ENCODE data around the gene DCDC2. TPM values are rescaled to one million over a fixed set of nuclear protein-coding genes. Genes with fewer than 3 reads are reported as not detected.

The DCDC2 gene
- total RNA-seq, 1 experiment from 2014 or later, result 0.08 TPM

DNA sequence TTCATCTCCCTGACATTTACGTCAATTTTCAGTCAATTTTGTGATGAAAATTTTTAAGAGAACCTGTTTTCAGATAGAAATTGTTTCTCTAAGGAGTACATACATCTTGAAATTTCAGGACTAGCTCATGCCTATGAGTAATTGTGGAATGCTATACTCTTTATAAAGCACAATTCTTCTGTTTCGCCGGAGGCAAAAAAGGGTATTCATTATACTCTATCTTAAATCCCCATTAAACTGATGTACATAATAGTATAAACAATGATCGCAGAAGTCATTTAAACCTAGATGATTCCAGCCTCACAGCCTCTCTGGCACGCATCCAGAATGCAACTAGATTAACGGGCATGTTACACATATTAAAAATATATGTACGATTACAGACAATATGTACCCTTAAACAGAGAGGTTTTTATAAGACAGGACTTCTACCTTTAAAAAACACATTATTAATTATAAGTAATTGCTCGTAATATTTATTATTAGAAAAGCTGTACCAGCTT, 169.2 kb downstream of the DCDC2 start:
- no peak for DNase-seq (ENCODE audit: low read depth in 1 of 2, low spot score in 2 of 2)
- Histone ChIP-seq H3K36me3 (no peaks in the 10 kb centered on the region), H3K27me3 (replicated peaks) (no peaks in the 10 kb centered on the region), H3K27ac (no peak overlapping the region), H3K9me3 (replicated peaks) (no peaks in the 10 kb centered on the region), H3K4me3 (no peak overlapping the region), H3K4me1 (replicated peaks) (no peaks in the 10 kb centered on the region)

GRCh38 chr6:24187965-24188577, 169.8 kb downstream of the DCDC2 start:
- Histone ChIP-seq H3K27ac (no peak overlapping the region), H3K36me3 (no peaks in the 10 kb centered on the region), H3K9me3 (replicated peaks) (no peaks in the 10 kb centered on the region), H3K4me1 (replicated peaks) (no peaks in the 10 kb centered on the region), H3K27me3 (replicated peaks) (no peaks in the 10 kb centered on the region), H3K4me3 (no peak overlapping the region)
- DNase-seq (ENCODE audit: low read depth in 1 of 2, low spot score in 2 of 2), result no peak

DNA sequence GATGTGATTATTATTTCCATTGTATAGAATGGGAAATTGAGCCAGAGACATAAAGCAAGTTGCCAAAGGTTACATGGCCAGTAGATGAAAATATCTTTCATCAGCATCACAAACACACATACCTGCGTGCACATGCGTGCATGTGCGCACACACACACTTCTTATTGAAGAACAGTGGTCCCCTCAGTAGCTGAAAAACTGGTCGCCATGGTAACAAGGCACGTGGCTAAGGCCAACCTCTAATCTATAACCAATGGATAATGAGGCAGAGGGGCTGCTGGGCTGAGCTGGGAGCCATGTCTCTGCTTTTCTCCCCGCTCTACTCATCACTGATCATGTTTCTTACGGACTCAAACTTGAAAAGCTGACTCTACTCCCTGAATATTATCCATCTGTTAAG, 171.5 kb downstream of the DCDC2 start:
- Histone ChIP-seq H3K27ac (no peak overlapping the region), H3K4me3 (no peak overlapping the region), H3K27me3 (replicated peaks) (no peaks in the 10 kb centered on the region), H3K4me1 (replicated peaks) (no peaks in the 10 kb centered on the region), H3K36me3 (no peaks in the 10 kb centered on the region), H3K9me3 (replicated peaks) (no peaks in the 10 kb centered on the region)
- no peak for DNase-seq (ENCODE audit: low read depth in 1 of 2, low spot score in 2 of 2)

DNA sequence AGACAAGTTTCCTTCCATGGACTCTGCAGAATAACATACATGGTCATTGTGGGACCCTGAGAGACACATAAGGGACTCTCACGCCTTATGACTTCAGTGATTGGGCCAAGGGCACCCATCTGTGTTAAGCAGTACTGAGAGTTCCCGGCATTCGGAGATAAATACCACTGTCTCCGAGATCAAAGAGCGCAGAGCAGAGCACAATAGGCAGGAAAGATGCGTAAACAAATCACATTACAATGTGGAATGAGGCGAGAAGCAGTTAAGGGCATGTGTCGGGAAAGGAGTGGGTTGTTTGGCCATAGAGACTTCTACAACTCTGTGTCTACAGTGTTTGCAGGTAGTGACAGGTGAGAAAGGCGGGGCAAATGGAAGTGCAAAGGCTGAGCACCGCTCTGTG, 174.3 kb downstream of the DCDC2 start:
- H3K27ac ChIP-seq, result no peak overlapping the region
- H3K36me3 ChIP-seq, result no peaks in the 10 kb centered on the region
- no peak for DNase-seq (ENCODE audit: low read depth in 1 of 2, low spot score in 2 of 2)
- no peaks in the 10 kb centered on the region for H3K4me1 ChIP-seq (replicated peaks)
- H3K27me3 ChIP-seq (replicated peaks), result no peaks in the 10 kb centered on the region
- H3K4me3 ChIP-seq, result no peak overlapping the region
- no peaks in the 10 kb centered on the region; the same call in 1 of the 2 replicates for H3K9me3 ChIP-seq (replicated peaks)

DNA sequence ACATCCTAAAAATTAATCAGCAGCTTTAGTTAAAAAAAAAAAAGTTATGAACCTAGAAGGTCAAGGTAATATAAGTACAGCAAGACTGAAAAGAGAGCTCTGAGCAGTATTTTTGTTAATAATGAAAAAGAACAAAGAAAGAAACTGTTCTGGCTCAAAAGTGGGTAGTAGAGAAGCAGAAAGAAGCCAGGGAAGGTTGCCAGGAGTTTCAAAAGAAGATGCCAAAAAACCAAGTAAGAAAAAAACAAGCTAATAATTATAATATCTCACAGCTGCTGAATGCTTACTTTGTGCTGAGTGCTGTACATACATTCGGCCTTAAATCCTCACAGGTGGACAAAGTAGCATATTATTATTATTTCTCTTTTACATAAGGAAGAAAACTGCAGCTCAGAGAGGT, 200.0 kb downstream of the DCDC2 start:
- H3K9me3 ChIP-seq (replicated peaks), result no peaks in the 10 kb centered on the region
- no peak overlapping the region for H3K27ac ChIP-seq
- H3K27me3 ChIP-seq (replicated peaks), result no peaks in the 10 kb centered on the region
- no peak overlapping the region for H3K4me3 ChIP-seq
- no peak for DNase-seq (ENCODE audit: low read depth in 1 of 2, low spot score in 2 of 2)
- H3K36me3 ChIP-seq, result no peaks in the 10 kb centered on the region
- no peaks in the 10 kb centered on the region for H3K4me1 ChIP-seq (replicated peaks)

- Histone ChIP-seq H3K27me3 (replicated peaks) (no peaks in the 10 kb centered on the region), H3K9me3 (replicated peaks) (0 out of 2 replicates have a peak, but pooled peaks cover 4% of the 10 kb centered on the region), H3K4me1 (replicated peaks) (no peaks in the 10 kb centered on the region), H3K4me3 (no peak overlapping the region), H3K36me3 (no peaks in the 10 kb centered on the region), H3K27ac (no peak overlapping the region)
- DNase-seq (ENCODE audit: low read depth in 1 of 2, low spot score in 2 of 2), result no peak
These were observed 203.7 kb downstream of the DCDC2 start for GRCh38 chr6:24154121-24154520.

GRCh38 chr6:24152014-24152413, 205.8 kb downstream of the DCDC2 start:
- H3K4me3 ChIP-seq, result no peak overlapping the region
- DNase-seq (ENCODE audit: low read depth in 1 of 2, low spot score in 2 of 2), result no peak
- H3K27ac ChIP-seq, result no peak overlapping the region
- 0 out of 2 replicates have a peak, but pooled peaks cover 8% of the 10 kb centered on the region for H3K9me3 ChIP-seq (replicated peaks)
- no peaks in the 10 kb centered on the region for H3K4me1 ChIP-seq (replicated peaks)
- no peaks in the 10 kb centered on the region for H3K36me3 ChIP-seq
- H3K27me3 ChIP-seq (replicated peaks), result no peaks in the 10 kb centered on the region

DNA sequence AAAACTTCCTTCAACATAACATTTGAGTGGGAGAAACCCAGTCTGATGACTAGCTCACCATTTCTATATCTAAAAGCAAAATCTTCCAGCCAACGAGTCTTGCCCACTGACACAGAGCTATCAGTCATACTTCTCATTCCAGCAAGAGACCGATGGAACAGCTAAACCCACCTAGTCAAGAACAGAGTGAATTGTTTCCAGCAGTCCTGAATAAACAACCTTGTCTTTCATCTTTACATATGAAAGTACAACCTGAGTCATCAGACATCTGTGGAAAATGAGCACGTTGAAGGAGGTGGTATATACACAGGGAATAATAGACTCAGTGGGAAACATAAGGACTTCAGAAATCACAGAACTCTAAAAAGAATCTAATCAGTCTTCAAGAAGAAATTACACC, 208.0 kb downstream of the DCDC2 start:
- Histone ChIP-seq H3K27me3 (replicated peaks) (no peaks in the 10 kb centered on the region), H3K36me3 (no peaks in the 10 kb centered on the region), H3K4me1 (replicated peaks) (no peaks in the 10 kb centered on the region), H3K9me3 (replicated peaks) (0 out of 2 replicates have a peak, but pooled peaks cover 8% of the 10 kb centered on the region), H3K4me3 (no peak overlapping the region), H3K27ac (no peak overlapping the region)
- no peak for DNase-seq (ENCODE audit: low read depth in 1 of 2, low spot score in 2 of 2)

GRCh38 chr6:24149296-24149695, 208.6 kb downstream of the DCDC2 start:
- H3K36me3 ChIP-seq, result no peaks in the 10 kb centered on the region
- H3K4me3 ChIP-seq, result no peak overlapping the region
- H3K9me3 ChIP-seq (replicated peaks), result 0 out of 2 replicates have a peak, but pooled peaks cover 8% of the 10 kb centered on the region
- DNase-seq (ENCODE audit: low read depth in 1 of 2, low spot score in 2 of 2), result no peak
- H3K4me1 ChIP-seq (replicated peaks), result no peaks in the 10 kb centered on the region
- no peaks in the 10 kb centered on the region for H3K27me3 ChIP-seq (replicated peaks)
- no peak overlapping the region for H3K27ac ChIP-seq

DNA sequence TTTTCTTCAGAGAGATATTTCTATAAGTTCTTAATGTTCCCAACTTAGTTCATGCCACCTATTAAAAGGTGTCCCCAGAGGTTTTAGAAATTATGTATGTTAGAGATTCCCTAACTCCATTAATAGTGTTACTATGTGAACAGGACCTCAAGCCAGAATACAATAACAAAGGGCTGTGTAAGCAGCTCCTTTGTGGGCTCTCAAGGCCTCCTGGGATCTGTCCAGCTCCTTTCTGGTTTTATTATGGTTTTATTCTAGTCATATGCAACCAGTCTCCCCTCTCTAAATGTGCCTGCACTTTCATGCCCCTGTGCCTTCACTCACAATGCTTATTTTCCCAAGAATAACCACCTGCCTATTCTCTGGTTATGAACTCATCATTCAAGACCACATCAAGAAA, 209.2 kb downstream of the DCDC2 start:
- no peak for DNase-seq (ENCODE audit: low read depth in 1 of 2, low spot score in 2 of 2)

GRCh38 chr6:24148154-24148570, 209.7 kb downstream of the DCDC2 start:
- Histone ChIP-seq H3K9me3 (replicated peaks) (0 out of 2 replicates have a peak, but pooled peaks cover 8% of the 10 kb centered on the region), H3K36me3 (no peaks in the 10 kb centered on the region), H3K27me3 (replicated peaks) (no peaks in the 10 kb centered on the region), H3K27ac (no peak overlapping the region), H3K4me3 (no peak overlapping the region), H3K4me1 (replicated peaks) (no peaks in the 10 kb centered on the region)
- DNase-seq (ENCODE audit: low read depth in 1 of 2, low spot score in 2 of 2), result no peak

More for the DNA sequence above, 209.2 kb downstream of the DCDC2 start:
- H3K9me3 ChIP-seq (replicated peaks), result 0 out of 2 replicates have a peak, but pooled peaks cover 8% of the 10 kb centered on the region
- no peak overlapping the region for H3K4me3 ChIP-seq
- H3K27me3 ChIP-seq (replicated peaks), result no peaks in the 10 kb centered on the region
- H3K27ac ChIP-seq, result no peak overlapping the region
- no peaks in the 10 kb centered on the region for H3K36me3 ChIP-seq
- no peaks in the 10 kb centered on the region for H3K4me1 ChIP-seq (replicated peaks)

- Histone ChIP-seq H3K4me1 (replicated peaks) (no peaks in the 10 kb centered on the region), H3K4me3 (no peak overlapping the region), H3K9me3 (replicated peaks) (peaks cover 8% of the 10 kb centered on the region; the same call in 1 of the 2 replicates), H3K27me3 (replicated peaks) (no peaks in the 10 kb centered on the region), H3K27ac (no peak overlapping the region), H3K36me3 (no peaks in the 10 kb centered on the region)
- no peak for DNase-seq (ENCODE audit: low read depth in 1 of 2, low spot score in 2 of 2)
These were observed 210.2 kb downstream of the DCDC2 start for GRCh38 chr6:24147511-24148153.

DNA sequence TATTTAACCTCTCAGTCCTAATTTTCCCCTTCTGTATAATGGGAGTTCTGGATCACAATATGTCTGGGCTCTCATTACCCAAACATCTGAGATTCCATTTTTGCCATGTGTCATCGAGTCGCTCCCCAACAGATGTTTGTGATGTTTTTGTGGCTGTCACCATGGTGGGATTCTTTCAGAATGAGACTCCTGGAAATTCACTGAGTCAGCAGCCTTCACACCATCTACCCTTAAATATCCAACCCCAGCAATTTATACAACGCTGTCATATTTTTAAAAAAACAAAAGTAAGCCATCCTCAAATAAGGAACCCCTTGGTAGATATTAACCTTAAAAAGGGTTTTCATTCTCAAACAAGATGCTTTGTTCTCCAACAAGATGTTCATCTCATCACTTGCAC, 211.0 kb downstream of the DCDC2 start:
- Histone ChIP-seq H3K27me3 (replicated peaks) (no peaks in the 10 kb centered on the region), H3K4me1 (replicated peaks) (no peaks in the 10 kb centered on the region), H3K9me3 (replicated peaks) (peaks cover 8% of the 10 kb centered on the region; the same call in 1 of the 2 replicates), H3K36me3 (no peaks in the 10 kb centered on the region), H3K27ac (no peak overlapping the region), H3K4me3 (no peak overlapping the region)
- no peak for DNase-seq (ENCODE audit: low read depth in 1 of 2, low spot score in 2 of 2)

GRCh38 chr6:24145690-24146131, 212.1 kb downstream of the DCDC2 start:
- Histone ChIP-seq H3K4me3 (no peak overlapping the region), H3K4me1 (replicated peaks) (no peaks in the 10 kb centered on the region), H3K27me3 (replicated peaks) (no peaks in the 10 kb centered on the region), H3K27ac (no peak overlapping the region), H3K9me3 (replicated peaks) (peaks cover 11% of the 10 kb centered on the region; the same call in 1 of the 2 replicates), H3K36me3 (no peaks in the 10 kb centered on the region)
- DNase-seq (ENCODE audit: low read depth in 1 of 2, low spot score in 2 of 2), result no peak
